Body of pancreas (tissue), 4 donors: Measurements from ENCODE around the gene PCDHGA8. TPM values are rescaled to one million over a fixed set of nuclear protein-coding genes. Genes with fewer than 3 reads are reported as not detected.
"Not testable (repeated sequence)": the region's sequence is repeated elsewhere in the genome, so short reads cannot be mapped to it uniquely, and the experiment has no call there.

Source experiments
- ATAC-seq: fragments of 150-250 bp; one replicate; pipeline ENCODE4 v1.9.1; 2016
- DNase-seq, 4 donors: peaks; one replicate each; pipeline ENCODE4 v3.0.0-alpha.2; 2019
- H3K27ac ChIP-seq, 4 donors: fragments of 200-600 bp; sonication (generic); 1 replicate in 3 of 4; 2 replicates in 1 of 4; pipeline versions ENCODE4 v1.5.1 to v1.6.1; 2016 to 2019; ENCODE audit warnings: mild to moderate bottlenecking in 1 of 4, mixed read lengths in 1 of 4, moderate library complexity in 1 of 4
- H3K27me3 ChIP-seq, 2 donors: fragments of 200-600 bp; sonication (generic); one replicate each; pipeline ENCODE4 v1.6.0; 2016; ENCODE audit warnings: mild to moderate bottlenecking in 1 of 2
- H3K36me3 ChIP-seq, 2 donors: fragments of 200-600 bp; sonication (generic); replicated peaks in 1 of 2; 2 replicates each; pipeline ENCODE4 v1.5.1; 2016; ENCODE audit warnings: low read depth in 2 of 2; ENCODE audit not compliant: insufficient read depth in 1 of 2
- H3K4me1 ChIP-seq: fragments of 200-600 bp; sonication (generic); one replicate; pipeline ENCODE4 v1.6.0; 2016
- H3K4me3 ChIP-seq, 2 donors: fragments of 200-600 bp; sonication (generic); 1 replicate in 1 of 2; 2 replicates in 1 of 2; pipeline ENCODE4 v1.5.1; 2016 to 2019
- H3K9me3 ChIP-seq, 3 donors: fragments of 200-600 bp; sonication (generic); 1 replicate in 2 of 3; 2 replicates in 1 of 3; pipeline ENCODE4 v1.5.1; 2016
- CTCF ChIP-seq, 7 experiments: fragments of 450-650 bp in 4 of 7; fragments of 200-600 bp in 3 of 7; sonication (generic) in 3 of 7; IDR thresholded peaks; one replicate each; pipeline ENCODE4 v1.5.1; 2016 to 2019; ENCODE audit warnings: antibody characterized with exemption in 7 of 7
- POLR2A ChIP-seq, 3 donors: fragments of 450-650 bp; IDR thresholded peaks; one replicate each; pipeline ENCODE4 v1.6.1; 2016; ENCODE audit warnings: antibody characterized with exemption in 3 of 3, mild to moderate bottlenecking in 2 of 3
- WGBS, 2 donors: methylation state at CpG; one replicate each; pipeline ENCODE4 v1.1.5; 2017; 5-methylcytosine and 5-hydroxymethylcytosine counted together
- intact Hi-C: fragments of 100-400 bp; cut with DNase I; formaldehyde crosslinking; loops from one replicate; pipeline ENCODE4 v1.15.1; 2023
- total RNA-seq, 2 donors: library from RNA; depleted of rRNA; stranded (reverse); fragments of >200 nt; gene quantifications; one replicate each; pipeline ENCODE4 v1.1.0, GENCODE V29; 2016

The PCDHGA8 gene
- total RNA-seq, 2 donors from 2014 or later, result 4.2 to 10.2 TPM

GRCh38 chr5:141388661-141389060 is 3.8 kb upstream of the PCDHGA8 start:
- H3K27ac ChIP-seq, result no peak overlapping the region
- TF ChIP-seq CTCF (IDR thresholded peaks at IDR 0.05) (no peak), POLR2A (IDR thresholded peaks at IDR 0.05) (no peak)
- no peak for DNase-seq
- H3K4me3 ChIP-seq, result no peak overlapping the region
- no peaks in the 10 kb centered on the region for H3K36me3 ChIP-seq
- intact Hi-C loops, result no loop called here
- H3K4me1 ChIP-seq, result no peaks in the 10 kb centered on the region
- H3K27me3 ChIP-seq, result no peaks in the 10 kb centered on the region
- peaks cover 0 to 68% (median 20%) of the 10 kb centered on the region in 3 donors for H3K9me3 ChIP-seq
- 29 to 43% methylated on average over 10 of the region's 10 CpGs for whole genome bisulfite sequencing, 2 donors
- ATAC-seq, result no peak

GRCh38 chr5:141389153-141390042 is 3.0 kb upstream of the PCDHGA8 start:
- intact Hi-C loops, result no loop called here
- no peak overlapping the region for H3K27ac ChIP-seq
- no peak for DNase-seq
- TF ChIP-seq CTCF (IDR thresholded peaks at IDR 0.05), result no peak
- TF ChIP-seq POLR2A (IDR thresholded peaks at IDR 0.05), result no peak
- peaks cover 0 to 67% (median 18%) of the 10 kb centered on the region in 3 donors for H3K9me3 ChIP-seq
- H3K36me3 ChIP-seq, result no peaks in the 10 kb centered on the region
- H3K27me3 ChIP-seq, result no peaks in the 10 kb centered on the region
- no peak overlapping the region for H3K4me3 ChIP-seq
- WGBS, 2 donors, result 22 to 36% methylated on average over 22 to 73 of the region's 77 CpGs
- no peaks in the 10 kb centered on the region for H3K4me1 ChIP-seq
- no peak for ATAC-seq

- TF ChIP-seq POLR2A (IDR thresholded peaks at IDR 0.05), result no peak
- TF ChIP-seq CTCF (IDR thresholded peaks at IDR 0.05), result no peak
- WGBS, 2 donors, result 22 to 42% methylated on average over 21 of the region's 21 CpGs
- no peaks in the 10 kb centered on the region for H3K4me1 ChIP-seq
- intact Hi-C loops, result no loop called here
- H3K4me3 ChIP-seq, result no peak overlapping the region
- no peak overlapping the region for H3K27ac ChIP-seq
- H3K27me3 ChIP-seq, result no peaks in the 10 kb centered on the region
- H3K9me3 ChIP-seq, result peaks cover 0 to 66% (median 21%) of the 10 kb centered on the region in 3 donors
- H3K36me3 ChIP-seq, result no peaks in the 10 kb centered on the region
- DNase-seq (no peak), ATAC-seq (no peak)
Measured at GRCh38 chr5:141393267-141393666, 834 bp downstream of the PCDHGA8 start.

- ATAC-seq, H3K4me1 ChIP-seq, DNase-seq, H3K36me3 ChIP-seq, H3K4me3 ChIP-seq, H3K27ac ChIP-seq, intact Hi-C loops, H3K27me3 ChIP-seq: not testable (repeated sequence)
- H3K9me3 ChIP-seq, result peaks cover 0 to 63% (median 17%) of the 10 kb centered on the region in 3 donors
- 29 to 35% methylated on average over 7 to 40 of the region's 53 CpGs for WGBS, 2 donors
Measured at GRCh38 chr5:141394401-141395187, 2.2 kb downstream of the PCDHGA8 start.
